ENCODE measurements around the gene ZSCAN4.
A peak's percentile ranks its signal among the peaks of the same experiment; 100 is the strongest.

Gene ZSCAN4, protein sequence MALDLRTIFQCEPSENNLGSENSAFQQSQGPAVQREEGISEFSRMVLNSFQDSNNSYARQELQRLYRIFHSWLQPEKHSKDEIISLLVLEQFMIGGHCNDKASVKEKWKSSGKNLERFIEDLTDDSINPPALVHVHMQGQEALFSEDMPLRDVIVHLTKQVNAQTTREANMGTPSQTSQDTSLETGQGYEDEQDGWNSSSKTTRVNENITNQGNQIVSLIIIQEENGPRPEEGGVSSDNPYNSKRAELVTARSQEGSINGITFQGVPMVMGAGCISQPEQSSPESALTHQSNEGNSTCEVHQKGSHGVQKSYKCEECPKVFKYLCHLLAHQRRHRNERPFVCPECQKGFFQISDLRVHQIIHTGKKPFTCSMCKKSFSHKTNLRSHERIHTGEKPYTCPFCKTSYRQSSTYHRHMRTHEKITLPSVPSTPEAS

DNA sequence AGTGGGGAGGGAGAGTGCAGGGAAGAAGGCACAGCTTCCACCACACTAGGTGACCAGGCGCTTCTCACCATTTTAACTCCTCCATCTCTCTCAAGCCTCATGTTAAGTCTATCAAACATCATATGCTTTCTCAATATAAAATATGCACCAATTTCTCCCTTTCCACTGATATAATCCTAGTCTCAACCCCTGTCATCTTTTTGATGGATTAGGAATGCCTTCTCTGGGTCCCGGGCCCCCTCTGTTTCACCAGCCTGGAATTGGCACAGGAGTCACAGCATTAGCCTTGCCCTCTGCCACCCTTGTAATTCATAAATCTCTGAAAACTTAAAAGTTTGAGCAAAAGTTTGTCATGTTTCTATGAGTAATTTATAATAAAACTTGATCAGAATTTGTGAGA is at the start of gene ZSCAN4:
ZSCAN4 (plus strand) TSS at position 301 of the 400 bp plus-strand sequence. CDS start 7,211 bp downstream, outside the sequence.
- no peak for DNase-seq

DNA sequence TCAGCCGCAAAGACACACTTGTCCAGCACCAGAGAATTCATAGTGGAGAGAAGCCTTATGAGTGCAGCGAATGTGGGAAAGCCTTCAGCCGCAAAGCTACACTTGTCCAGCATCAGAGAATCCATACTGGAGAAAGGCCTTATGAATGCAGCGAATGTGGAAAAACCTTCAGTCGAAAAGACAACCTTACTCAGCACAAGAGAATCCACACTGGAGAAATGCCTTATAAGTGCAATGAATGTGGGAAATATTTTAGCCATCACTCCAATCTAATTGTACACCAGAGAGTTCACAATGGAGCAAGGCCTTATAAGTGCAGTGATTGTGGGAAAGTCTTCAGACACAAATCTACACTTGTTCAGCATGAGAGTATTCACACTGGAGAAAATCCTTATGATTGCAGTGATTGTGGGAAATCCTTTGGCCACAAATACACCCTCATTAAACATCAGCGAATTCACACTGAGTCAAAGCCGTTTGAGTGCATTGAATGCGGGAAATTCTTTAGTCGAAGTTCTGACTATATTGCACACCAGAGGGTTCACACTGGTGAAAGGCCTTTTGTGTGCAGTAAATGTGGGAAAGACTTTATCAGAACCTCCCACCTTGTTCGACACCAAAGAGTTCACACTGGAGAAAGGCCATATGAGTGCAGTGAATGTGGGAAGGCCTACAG is 47.9 kb upstream of the ZSCAN4 start:
- DNase-seq: no peak

- DNase-seq: no peak
These were observed 45.6 kb upstream of the ZSCAN4 start for GRCh38 chr19:57623091-57623490.

GRCh38 chr19:57632987-57633831 is 35.5 kb upstream of the ZSCAN4 start, which contains the start of gene ZNF211:
TSS of gene ZNF211 (plus strand) at chr19:57633168. CDS start at chr19:57633347, 179 bp downstream.
- DNase-seq: peak; percentile 81

DNA sequence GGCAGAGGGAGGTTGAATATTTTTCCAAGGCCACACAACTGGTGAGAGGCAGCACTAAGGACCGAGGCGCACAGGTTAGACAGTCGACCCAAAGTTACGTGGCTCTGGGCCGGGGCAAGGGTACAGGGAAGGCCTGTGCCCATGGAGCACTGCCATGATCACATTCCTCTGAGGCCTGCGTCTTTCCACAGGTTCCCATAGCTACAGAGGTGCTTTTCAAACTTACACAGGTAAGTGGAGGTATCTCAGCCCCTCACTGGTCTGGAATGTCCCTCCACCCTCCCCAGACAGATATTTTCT is 35.0 kb upstream of the ZSCAN4 start:
- no peak for DNase-seq

- no peak for DNase-seq
These were observed 31.4 kb upstream of the ZSCAN4 start for GRCh38 chr19:57637379-57637778.

DNA sequence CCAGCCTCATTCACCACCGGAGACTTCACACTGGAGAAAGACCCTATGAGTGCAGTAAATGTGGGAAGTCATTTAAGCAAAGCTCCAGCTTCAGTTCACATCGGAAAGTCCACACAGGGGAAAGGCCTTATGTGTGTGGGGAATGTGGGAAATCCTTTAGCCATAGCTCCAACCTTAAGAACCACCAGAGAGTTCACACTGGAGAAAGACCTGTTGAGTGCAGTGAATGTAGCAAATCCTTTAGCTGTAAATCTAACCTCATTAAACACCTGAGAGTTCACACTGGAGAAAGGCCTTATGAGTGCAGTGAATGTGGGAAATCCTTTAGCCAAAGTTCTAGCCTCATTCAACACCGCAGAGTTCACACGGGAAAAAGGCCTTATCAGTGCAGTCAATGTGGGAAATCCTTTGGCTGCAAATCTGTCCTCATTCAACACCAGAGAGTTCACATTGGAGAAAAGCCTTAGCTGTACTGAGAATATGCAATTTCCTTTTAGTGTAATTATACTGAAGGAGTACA is 27.0 kb upstream of the ZSCAN4 start:
- DNase-seq: no peak

DNA sequence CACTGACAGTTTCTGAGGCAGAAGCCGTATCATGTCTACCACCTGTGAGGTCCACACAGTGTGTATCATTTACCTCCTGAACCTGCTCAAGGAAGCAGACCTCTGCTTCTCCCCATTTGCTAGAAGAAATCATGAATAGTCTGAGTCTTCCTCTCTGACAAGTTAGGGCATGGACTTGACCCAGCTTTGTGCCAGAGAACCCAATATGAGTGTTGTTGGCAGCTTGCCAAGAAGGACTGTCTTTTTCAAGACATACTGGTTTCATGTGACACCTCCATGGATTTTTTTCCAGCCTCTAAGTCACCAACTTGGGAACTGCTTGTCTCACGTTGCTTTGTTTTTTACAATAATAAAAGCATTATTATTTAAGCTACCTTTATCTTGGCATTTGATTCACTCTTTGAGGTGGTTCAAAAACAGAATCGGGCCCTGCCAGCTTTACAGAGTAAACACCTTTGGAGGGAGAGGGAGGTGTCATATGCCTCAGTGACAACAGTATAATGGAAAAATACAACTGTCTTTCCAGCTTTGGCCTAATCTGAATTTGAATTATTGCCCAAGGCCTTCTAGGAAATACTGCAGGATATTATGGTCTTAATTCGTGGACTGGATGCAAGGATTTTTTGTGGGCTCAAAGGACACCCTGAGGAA is 26.2 kb upstream of the ZSCAN4 start:
- DNase-seq: no peak

GRCh38 chr19:57643734-57644133 is 25.0 kb upstream of the ZSCAN4 start:
- no peak for DNase-seq

DNA sequence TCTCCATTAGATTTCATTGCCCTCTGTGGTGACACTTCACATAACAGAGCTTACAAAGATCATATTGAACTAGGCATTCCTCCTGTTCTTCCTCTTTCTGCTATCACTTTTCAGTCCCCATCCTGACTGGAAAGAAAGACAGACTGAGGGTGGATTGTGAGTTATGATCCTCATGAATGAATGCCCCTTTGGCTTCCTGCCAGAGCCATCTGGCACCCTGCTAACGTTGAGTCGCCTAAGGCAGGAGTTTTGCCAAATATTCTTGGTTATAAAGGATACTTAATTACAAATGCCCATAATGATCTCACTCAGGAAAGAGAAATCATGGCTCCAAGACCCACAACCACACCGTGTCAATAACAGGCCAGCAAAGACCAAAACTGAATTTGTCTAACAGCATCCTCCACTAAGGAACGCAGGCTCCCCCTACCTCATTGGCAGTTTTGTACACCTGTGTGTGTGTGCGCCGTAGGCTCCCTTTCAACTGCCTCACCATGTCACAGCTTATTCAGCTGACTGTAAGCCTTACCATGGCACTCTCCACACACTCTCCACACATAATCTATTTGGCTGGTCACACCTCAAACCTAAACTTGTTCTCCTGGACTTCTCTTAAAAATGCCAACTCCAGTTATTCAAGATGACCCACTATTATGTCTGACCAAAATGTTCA is 20.3 kb upstream of the ZSCAN4 start:
- no peak for DNase-seq

- no peak for DNase-seq
These were observed 17.1 kb upstream of the ZSCAN4 start for GRCh38 chr19:57651654-57651996.

GRCh38 chr19:57653689-57654088 is 15.0 kb upstream of the ZSCAN4 start:
- no peak for DNase-seq

DNA sequence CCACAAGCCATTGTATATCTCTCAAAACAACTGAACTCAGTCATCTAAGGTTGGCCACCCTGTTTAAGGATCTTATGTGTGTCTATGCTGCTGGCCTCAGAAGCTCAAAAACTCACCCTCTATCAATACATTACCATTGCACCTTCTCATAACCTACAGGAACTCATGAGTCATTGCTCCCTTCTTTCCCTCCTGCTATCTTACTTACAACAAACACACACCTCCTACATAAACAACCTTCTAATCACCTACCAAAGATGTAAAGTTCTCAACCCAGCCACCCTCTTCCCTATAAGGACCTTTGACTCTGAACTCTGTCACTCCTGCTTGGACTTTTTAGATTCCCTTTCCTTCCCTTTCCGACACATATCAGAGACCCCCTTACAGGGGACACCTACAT is 13.3 kb upstream of the ZSCAN4 start:
- DNase-seq: no peak

GRCh38 chr19:57656346-57656745 is 12.4 kb upstream of the ZSCAN4 start:
- DNase-seq: no peak

GRCh38 chr19:57664269-57665127 is 4.2 kb upstream of the ZSCAN4 start:
- no peak for DNase-seq

- no peak for DNase-seq
These were observed 3.4 kb upstream of the ZSCAN4 start for GRCh38 chr19:57665261-57665806.

DNA sequence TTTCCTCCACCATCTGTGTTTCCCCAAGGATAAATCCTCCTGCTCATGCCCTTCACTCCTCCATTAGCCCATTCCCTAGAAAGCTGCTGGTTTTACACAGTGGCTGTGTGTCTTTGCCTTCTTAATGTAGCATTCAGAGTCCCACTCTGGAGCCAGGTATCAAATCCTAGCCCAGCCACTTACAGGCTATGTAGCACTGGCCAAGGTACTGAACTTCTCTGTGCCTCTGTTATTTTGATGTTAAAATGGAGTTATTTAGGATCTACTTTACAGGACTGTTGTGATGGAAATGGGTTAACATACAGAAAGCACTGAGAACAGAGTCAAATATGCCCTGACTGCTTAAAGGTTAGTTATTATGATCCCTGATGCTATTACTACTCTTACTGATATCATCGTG is 1.5 kb upstream of the ZSCAN4 start:
- DNase-seq: no peak

DNA sequence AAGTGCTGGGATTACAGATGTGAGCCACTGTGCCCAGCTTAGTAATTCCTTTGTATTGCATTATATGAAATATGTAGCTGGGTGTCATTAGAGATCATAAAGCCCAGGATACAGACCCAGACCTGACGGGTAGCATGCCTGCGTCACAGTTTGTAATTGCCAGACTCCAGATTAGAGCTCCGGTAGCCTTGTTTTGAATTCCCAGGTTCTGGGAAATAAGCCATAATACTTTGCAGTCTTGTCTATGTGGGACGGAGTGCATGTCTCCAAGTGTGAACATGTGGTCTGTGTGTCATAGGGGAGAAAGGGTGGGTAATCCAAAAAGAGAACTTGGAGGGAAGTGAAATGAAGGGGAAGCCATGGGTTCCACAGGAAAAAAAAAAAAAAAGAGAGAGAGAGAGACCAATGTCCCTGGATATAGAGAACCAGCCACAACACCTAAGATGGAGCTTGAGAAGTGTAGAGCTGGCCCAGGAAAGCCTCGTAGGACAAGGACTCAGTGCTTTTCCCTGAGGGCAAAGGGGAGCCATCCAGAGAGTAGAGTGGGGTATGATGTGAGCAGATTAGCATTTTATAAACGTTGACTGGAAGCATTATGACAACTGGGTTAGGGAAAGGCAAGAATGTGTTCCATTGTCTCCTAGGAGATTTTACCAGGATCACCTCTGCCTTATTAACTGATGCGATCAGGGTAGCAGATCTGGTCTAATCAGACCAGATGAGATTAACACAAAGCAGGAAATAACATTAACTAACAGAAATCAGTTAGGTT is 2.6 kb downstream of the ZSCAN4 start:
- DNase-seq: no peak

- no peak for DNase-seq
These were observed 3.7 kb downstream of the ZSCAN4 start for GRCh38 chr19:57672466-57672865.

DNA sequence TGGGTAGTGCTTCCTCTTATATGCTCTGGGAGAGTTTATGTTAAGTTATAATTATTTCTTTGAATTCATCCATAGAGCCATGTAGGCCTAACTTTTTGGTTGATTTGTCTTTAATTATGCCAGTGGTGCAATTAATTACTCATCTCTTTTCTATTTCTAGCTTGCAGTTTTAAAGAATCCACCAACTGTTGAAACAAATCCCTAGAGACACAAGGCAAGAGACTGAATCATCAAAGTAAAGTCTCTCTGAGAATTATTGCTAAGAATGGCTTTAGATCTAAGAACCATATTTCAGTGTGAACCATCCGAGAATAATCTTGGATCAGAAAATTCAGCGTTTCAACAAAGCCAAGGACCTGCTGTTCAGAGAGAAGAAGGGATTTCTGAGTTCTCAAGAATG is 7.1 kb downstream of the ZSCAN4 start:
- DNase-seq: no peak
